Thoracic aorta (tissue), 2 donors: ENCODE measurements around the gene LDLRAD4. TPM values are rescaled to one million over a fixed set of nuclear protein-coding genes. Genes with fewer than 3 reads are reported as not detected.

Experiments used
- ATAC-seq: fragments of 150-250 bp; one replicate; pipeline ENCODE4 v1.8.0; 2017; ENCODE audit warnings: low read depth; ENCODE audit not compliant: insufficient number of reproducible peaks, low FRiP score
- DNase-seq: peaks from one replicate; pipeline ENCODE4 v3.0.0-alpha.2; 2020; ENCODE audit warnings: low spot score
- H3K27ac ChIP-seq, 2 donors: fragments of 200-600 bp; sonication (generic); 1 replicate in 1 of 2; 2 replicates in 1 of 2; pipeline ENCODE4 v1.5.1; 2016; ENCODE audit warnings: mild to moderate bottlenecking in 2 of 2, moderate library complexity in 2 of 2
- H3K27me3 ChIP-seq: fragments of 200-600 bp; sonication (generic); replicated peaks from 2 replicates; pipeline ENCODE4 v1.6.0; 2016; ENCODE audit warnings: mild to moderate bottlenecking; ENCODE audit not compliant: insufficient read depth
- H3K36me3 ChIP-seq: fragments of 200-600 bp; sonication (generic); one replicate; pipeline ENCODE4 v1.5.1; 2016
- H3K4me1 ChIP-seq, 2 donors: fragments of 200-600 bp; sonication (generic); 1 replicate in 1 of 2; 2 replicates in 1 of 2; pipeline versions ENCODE4 v1.5.1 to v1.6.0; 2016; ENCODE audit warnings: low read depth in 2 of 2, mild to moderate bottlenecking in 1 of 2; ENCODE audit not compliant: control insufficient read depth in 1 of 2
- H3K4me3 ChIP-seq: fragments of 200-600 bp; sonication (generic); 2 replicates; pipeline ENCODE4 v1.5.1; 2016; ENCODE audit warnings: mild to moderate bottlenecking
- H3K9me3 ChIP-seq: fragments of 200-600 bp; sonication (generic); 2 replicates; pipeline ENCODE4 v1.5.1; 2016
- CTCF ChIP-seq: fragments of 200-600 bp; sonication (generic); IDR thresholded peaks from one replicate; pipeline ENCODE4 v1.5.1; 2019; ENCODE audit warnings: antibody characterized with exemption
- total RNA-seq, 2 donors: library from RNA; depleted of rRNA; stranded (reverse); fragments of >200 nt; gene quantifications; one replicate each; pipeline versions ENCODE4 v1.1.0 to v1.2.3, GENCODE V29; 2016

Gene LDLRAD4
- total RNA-seq, 2 donors from 2014 or later: 98.4 to 135 TPM

DNA sequence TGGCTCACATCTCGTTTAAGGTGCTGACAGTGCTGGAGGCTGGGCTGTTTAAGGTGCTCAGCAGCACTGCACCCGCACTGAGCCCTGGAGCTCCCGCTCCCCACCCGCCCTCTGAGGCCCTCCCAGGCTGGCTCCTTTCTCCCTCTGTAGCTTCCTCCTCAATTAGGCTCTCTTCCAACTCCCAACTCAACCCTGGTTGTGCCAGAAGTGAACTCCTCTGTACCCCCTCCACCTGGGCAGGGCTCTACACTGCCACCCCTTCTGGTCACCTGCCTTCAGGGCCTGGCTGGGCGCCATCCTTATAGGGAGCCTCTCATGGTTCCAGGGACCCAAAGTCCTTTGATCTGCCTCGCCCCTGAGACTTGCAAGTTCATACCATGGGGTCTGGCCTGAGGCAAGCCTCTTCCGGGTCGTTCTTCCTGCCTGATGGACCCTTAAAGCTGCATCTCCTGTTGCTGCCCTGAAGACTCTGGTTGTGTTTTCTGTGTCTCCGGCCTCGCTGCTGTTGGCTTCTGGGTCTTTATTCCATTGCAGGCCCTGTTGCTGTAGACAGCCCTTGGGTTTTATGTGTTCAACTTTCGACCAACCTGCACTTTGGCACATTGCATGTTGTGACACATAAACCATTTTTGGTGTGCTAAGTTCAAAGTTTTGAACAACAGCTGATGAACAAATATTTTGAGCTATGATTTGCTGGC lies 199.6 kb downstream of the LDLRAD4 start:
- TF ChIP-seq CTCF: no peak
- Histone ChIP-seq H3K9me3 (no peaks in the 10 kb centered on the region), H3K27me3 (no peaks in the 10 kb centered on the region), H3K4me1 (peaks cover 26 to 56% of the 10 kb centered on the region in 2 donors), H3K27ac (no peak overlapping the region), H3K4me3 (no peak overlapping the region), H3K36me3 (no peaks in the 10 kb centered on the region)
- DNase-seq: no peak
- ATAC-seq: no peak

DNA sequence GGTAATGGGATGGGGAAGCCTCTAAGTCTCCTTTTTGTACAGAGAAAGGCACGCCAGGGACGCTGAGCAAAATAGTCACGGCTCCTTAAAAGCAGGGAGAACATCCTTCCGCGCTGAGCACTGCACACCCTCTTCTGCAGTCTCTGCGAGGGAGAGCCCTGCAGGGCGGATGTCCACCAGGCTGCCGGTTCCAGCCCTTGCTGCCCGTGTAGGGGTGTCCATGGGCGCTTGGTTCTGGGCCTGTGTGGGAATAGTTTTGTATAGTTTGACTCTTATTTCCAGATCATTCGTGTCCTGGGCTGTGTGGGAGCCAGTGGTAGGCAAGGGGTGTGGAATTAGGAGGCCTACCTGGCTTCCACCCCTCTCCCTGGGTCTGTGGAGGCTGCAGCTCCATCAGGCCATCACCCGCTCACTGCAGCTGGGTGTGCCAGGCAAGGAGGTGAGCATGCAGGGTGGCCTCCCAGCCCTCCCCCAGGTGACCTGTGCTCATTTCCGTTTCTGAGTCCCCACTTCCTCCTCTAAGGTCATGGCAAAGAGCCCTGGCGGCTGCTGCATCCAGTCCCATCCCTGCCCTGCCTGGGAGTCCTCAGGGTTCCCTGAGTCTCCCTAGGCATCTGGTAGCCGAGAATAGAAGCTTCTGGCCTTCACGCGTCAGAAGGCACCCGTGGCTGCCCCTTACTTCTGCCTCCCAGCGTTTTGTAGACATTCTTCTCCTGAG lies 202.6 kb downstream of the LDLRAD4 start:
- no peak overlapping the region for H3K4me3 ChIP-seq
- no peak for TF ChIP-seq CTCF
- no peaks in the 10 kb centered on the region for H3K27me3 ChIP-seq
- H3K27ac ChIP-seq: peak overlapping the region; percentile 18 to 71
- no peaks in the 10 kb centered on the region for H3K36me3 ChIP-seq
- no peak for DNase-seq
- ATAC-seq: no peak
- H3K4me1 ChIP-seq: peaks cover 22 to 75% of the 10 kb centered on the region in 2 donors
- H3K9me3 ChIP-seq: no peaks in the 10 kb centered on the region

DNA sequence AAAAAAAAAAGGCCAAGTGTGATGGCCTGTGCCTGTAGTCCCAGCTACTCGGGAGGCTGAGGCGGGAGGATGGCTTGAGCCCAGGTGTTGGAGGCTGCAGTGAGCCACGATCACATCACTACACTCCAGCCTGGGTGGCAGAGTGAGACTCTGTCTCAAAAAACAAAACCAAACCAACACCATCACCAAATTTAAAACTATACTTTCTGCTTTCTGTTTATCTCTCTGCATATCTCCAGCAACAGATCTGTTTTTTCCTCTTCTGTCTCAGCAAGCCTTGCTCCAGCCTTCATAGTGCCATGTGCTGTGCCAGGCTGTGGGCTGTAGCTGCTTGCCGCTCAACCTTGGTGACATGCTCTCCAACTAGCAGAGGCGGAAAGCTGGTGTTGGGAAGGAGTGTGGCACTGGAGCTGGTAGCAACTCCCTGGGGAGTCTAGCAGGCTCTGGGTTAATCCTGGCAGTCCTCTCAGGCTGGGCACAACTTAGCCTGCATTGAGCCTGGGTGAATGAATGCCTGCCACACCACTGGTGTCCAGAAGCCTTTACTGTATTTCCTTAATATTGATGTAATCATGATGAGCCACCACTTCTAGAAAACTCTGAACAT lies 204.1 kb downstream of the LDLRAD4 start:
- no peak overlapping the region for H3K4me3 ChIP-seq
- no peak for TF ChIP-seq CTCF
- no peaks in the 10 kb centered on the region for H3K9me3 ChIP-seq
- no peaks in the 10 kb centered on the region for H3K36me3 ChIP-seq
- peak; percentile 40 for DNase-seq
- peak overlapping the region; percentile 59 to 71 for H3K27ac ChIP-seq
- ATAC-seq: peak; percentile 81
- no peaks in the 10 kb centered on the region for H3K27me3 ChIP-seq
- H3K4me1 ChIP-seq: peaks cover 22 to 80% of the 10 kb centered on the region in 2 donors

DNA sequence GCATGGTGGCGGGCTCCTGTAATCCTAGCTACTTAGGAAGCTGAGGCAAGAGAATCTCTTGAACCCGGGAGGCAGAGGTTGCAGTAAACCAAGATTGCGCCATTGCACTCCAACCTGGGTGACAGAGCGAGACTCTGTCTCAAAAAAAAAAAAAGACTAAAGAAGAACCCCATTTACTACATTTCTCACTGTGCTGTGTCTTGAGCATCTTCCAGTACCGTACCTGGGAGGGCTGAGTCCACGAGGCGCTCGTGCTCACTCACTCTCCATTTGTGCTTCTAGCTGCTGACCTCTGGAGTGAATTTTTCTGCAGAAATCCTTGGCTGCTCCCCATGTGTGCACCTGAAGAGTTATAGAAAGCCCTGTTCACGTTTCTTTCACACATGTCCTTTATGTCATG lies 204.8 kb downstream of the LDLRAD4 start:
- Histone ChIP-seq H3K36me3 (no peaks in the 10 kb centered on the region), H3K4me3 (no peak overlapping the region), H3K27me3 (no peaks in the 10 kb centered on the region), H3K4me1 (peaks cover 26 to 80% of the 10 kb centered on the region in 2 donors), H3K27ac (peak overlapping the region; percentile 59 to 71), H3K9me3 (no peaks in the 10 kb centered on the region)
- ATAC-seq (no peak), DNase-seq (no peak)
- no peak for TF ChIP-seq CTCF

DNA sequence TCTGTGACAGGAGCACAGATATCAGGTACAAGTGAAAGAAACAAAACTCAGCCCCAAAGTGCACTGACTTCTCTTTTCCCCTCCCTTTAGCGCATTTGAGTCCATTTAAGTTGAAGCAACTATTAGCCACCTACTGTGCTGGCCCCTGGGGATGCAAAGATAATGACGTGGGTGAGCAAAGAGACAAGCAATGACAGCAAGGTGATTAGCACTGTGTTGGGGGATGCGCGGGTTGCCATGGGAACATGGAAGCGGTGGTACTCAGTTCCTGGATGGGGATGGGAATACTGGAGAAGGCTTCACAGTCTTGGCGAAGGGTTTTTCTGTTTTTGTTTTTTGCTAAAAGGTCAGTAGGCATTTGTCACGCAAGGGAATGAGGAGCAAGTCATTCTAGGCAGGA lies 205.8 kb downstream of the LDLRAD4 start:
- no peak overlapping the region for H3K4me3 ChIP-seq
- no peaks in the 10 kb centered on the region for H3K36me3 ChIP-seq
- H3K27me3 ChIP-seq: no peaks in the 10 kb centered on the region
- TF ChIP-seq CTCF: no peak
- DNase-seq (no peak), ATAC-seq (no peak)
- H3K4me1 ChIP-seq: peaks cover 28 to 77% of the 10 kb centered on the region in 2 donors
- H3K27ac ChIP-seq: no peak overlapping the region
- H3K9me3 ChIP-seq: no peaks in the 10 kb centered on the region
